ENCODE measurements around the gene OSBPL6.

The OSBPL6 gene

GRCh38 chr2:178374865-178375264 is 180.6 kb downstream of the OSBPL6 start:
- H3K27ac ChIP-seq (ENCODE audit: low read depth, low read length): no peak overlapping the region

GRCh38 chr2:178377046-178377445 is 182.7 kb downstream of the OSBPL6 start:
- Histone ChIP-seq H3K4me3 (ENCODE audit: low read depth, low read length) (no peak overlapping the region), H3K4me1 (ENCODE audit: control insufficient read depth, insufficient read depth, low read length, unreplicated experiment) (no peaks in the 10 kb centered on the region), H2AFZ (ENCODE audit: low read length, unreplicated experiment) (no peak overlapping the region)

More at GRCh38 chr2:178374865-178375264, 180.6 kb downstream of the OSBPL6 start:
- no peaks in the 10 kb centered on the region for H3K4me1 ChIP-seq (ENCODE audit: control insufficient read depth, insufficient read depth, low read length, unreplicated experiment)
- H3K36me3 ChIP-seq (ENCODE audit: insufficient read depth, low read length): no peaks in the 10 kb centered on the region
- H3K79me2 ChIP-seq (ENCODE audit: control insufficient read depth, insufficient read depth, low read length, unreplicated experiment): no peaks in the 10 kb centered on the region
- H3K27me3 ChIP-seq (ENCODE audit: insufficient read depth, low read length): no peaks in the 10 kb centered on the region
- no peak overlapping the region for H3K4me3 ChIP-seq (ENCODE audit: low read depth, low read length)
- no peak overlapping the region for H2AFZ ChIP-seq (ENCODE audit: low read length, unreplicated experiment)

GRCh38 chr2:178379162-178380004 is 185.1 kb downstream of the OSBPL6 start:
- Histone ChIP-seq H3K79me2 (ENCODE audit: control insufficient read depth, insufficient read depth, low read length, unreplicated experiment) (no peaks in the 10 kb centered on the region), H3K4me3 (ENCODE audit: low read depth, low read length) (no peak overlapping the region), H3K36me3 (ENCODE audit: insufficient read depth, low read length) (no peaks in the 10 kb centered on the region), H2AFZ (ENCODE audit: low read length, unreplicated experiment) (no peak overlapping the region), H3K4me1 (ENCODE audit: control insufficient read depth, insufficient read depth, low read length, unreplicated experiment) (no peaks in the 10 kb centered on the region), H3K27ac (ENCODE audit: low read depth, low read length) (no peak overlapping the region), H3K27me3 (ENCODE audit: insufficient read depth, low read length) (no peaks in the 10 kb centered on the region)

More at GRCh38 chr2:178377046-178377445, 182.7 kb downstream of the OSBPL6 start:
- H3K36me3 ChIP-seq (ENCODE audit: insufficient read depth, low read length): no peaks in the 10 kb centered on the region
- no peak overlapping the region for H3K27ac ChIP-seq (ENCODE audit: low read depth, low read length)
- H3K79me2 ChIP-seq (ENCODE audit: control insufficient read depth, insufficient read depth, low read length, unreplicated experiment): no peaks in the 10 kb centered on the region
- H3K27me3 ChIP-seq (ENCODE audit: insufficient read depth, low read length): no peaks in the 10 kb centered on the region

GRCh38 chr2:178380763-178381162 is 186.5 kb downstream of the OSBPL6 start:
- H3K4me3 ChIP-seq (ENCODE audit: low read depth, low read length): no peak overlapping the region
- H3K79me2 ChIP-seq (ENCODE audit: control insufficient read depth, insufficient read depth, low read length, unreplicated experiment): no peaks in the 10 kb centered on the region
- no peak overlapping the region for H2AFZ ChIP-seq (ENCODE audit: low read length, unreplicated experiment)
- H3K4me1 ChIP-seq (ENCODE audit: control insufficient read depth, insufficient read depth, low read length, unreplicated experiment): no peaks in the 10 kb centered on the region
- no peaks in the 10 kb centered on the region for H3K27me3 ChIP-seq (ENCODE audit: insufficient read depth, low read length)
- H3K27ac ChIP-seq (ENCODE audit: low read depth, low read length): no peak overlapping the region
- no peaks in the 10 kb centered on the region for H3K36me3 ChIP-seq (ENCODE audit: insufficient read depth, low read length)

GRCh38 chr2:178383718-178384117 is 189.4 kb downstream of the OSBPL6 start:
- H2AFZ ChIP-seq (ENCODE audit: low read length, unreplicated experiment): no peak overlapping the region
- H3K79me2 ChIP-seq (ENCODE audit: control insufficient read depth, insufficient read depth, low read length, unreplicated experiment): no peaks in the 10 kb centered on the region
- no peaks in the 10 kb centered on the region for H3K27me3 ChIP-seq (ENCODE audit: insufficient read depth, low read length)
- no peak overlapping the region for H3K4me3 ChIP-seq (ENCODE audit: low read depth, low read length)
- no peaks in the 10 kb centered on the region for H3K36me3 ChIP-seq (ENCODE audit: insufficient read depth, low read length)
- H3K4me1 ChIP-seq (ENCODE audit: control insufficient read depth, insufficient read depth, low read length, unreplicated experiment): peaks cover 4% of the 10 kb centered on the region
- H3K27ac ChIP-seq (ENCODE audit: low read depth, low read length): no peak overlapping the region

- Histone ChIP-seq H3K4me1 (ENCODE audit: control insufficient read depth, insufficient read depth, low read length, unreplicated experiment) (peaks cover 4% of the 10 kb centered on the region), H3K27me3 (ENCODE audit: insufficient read depth, low read length) (no peaks in the 10 kb centered on the region), H3K27ac (ENCODE audit: low read depth, low read length) (no peak overlapping the region), H2AFZ (ENCODE audit: low read length, unreplicated experiment) (no peak overlapping the region), H3K36me3 (ENCODE audit: insufficient read depth, low read length) (peaks cover 3% of the 10 kb centered on the region; the same call in 1 of the 2 replicates), H3K79me2 (ENCODE audit: control insufficient read depth, insufficient read depth, low read length, unreplicated experiment) (no peaks in the 10 kb centered on the region), H3K4me3 (ENCODE audit: low read depth, low read length) (no peak overlapping the region)
These were observed 191.4 kb downstream of the OSBPL6 start for GRCh38 chr2:178385595-178386148.

GRCh38 chr2:178386986-178387597 is 192.8 kb downstream of the OSBPL6 start:
- no peaks in the 10 kb centered on the region for H3K79me2 ChIP-seq (ENCODE audit: control insufficient read depth, insufficient read depth, low read length, unreplicated experiment)
- peaks cover 3% of the 10 kb centered on the region; the same call in 1 of the 2 replicates for H3K36me3 ChIP-seq (ENCODE audit: insufficient read depth, low read length)
- H2AFZ ChIP-seq (ENCODE audit: low read length, unreplicated experiment): peak overlapping the region; percentile 65
- no peak overlapping the region for H3K27ac ChIP-seq (ENCODE audit: low read depth, low read length)
- no peaks in the 10 kb centered on the region for H3K27me3 ChIP-seq (ENCODE audit: insufficient read depth, low read length)
- no peak overlapping the region for H3K4me3 ChIP-seq (ENCODE audit: low read depth, low read length)
- H3K4me1 ChIP-seq (ENCODE audit: control insufficient read depth, insufficient read depth, low read length, unreplicated experiment): peaks cover 4% of the 10 kb centered on the region

GRCh38 chr2:178388287-178388686 is 194.0 kb downstream of the OSBPL6 start:
- Histone ChIP-seq H3K27me3 (ENCODE audit: insufficient read depth, low read length) (no peaks in the 10 kb centered on the region), H3K27ac (ENCODE audit: low read depth, low read length) (no peak overlapping the region), H3K36me3 (ENCODE audit: insufficient read depth, low read length) (peaks cover 3% of the 10 kb centered on the region; the same call in 1 of the 2 replicates), H3K79me2 (ENCODE audit: control insufficient read depth, insufficient read depth, low read length, unreplicated experiment) (no peaks in the 10 kb centered on the region), H2AFZ (ENCODE audit: low read length, unreplicated experiment) (no peak overlapping the region), H3K4me1 (ENCODE audit: control insufficient read depth, insufficient read depth, low read length, unreplicated experiment) (peaks cover 4% of the 10 kb centered on the region), H3K4me3 (ENCODE audit: low read depth, low read length) (no peak overlapping the region)

- Histone ChIP-seq H3K4me1 (ENCODE audit: control insufficient read depth, insufficient read depth, low read length, unreplicated experiment) (peaks cover 4% of the 10 kb centered on the region), H3K4me3 (ENCODE audit: low read depth, low read length) (no peak overlapping the region), H2AFZ (ENCODE audit: low read length, unreplicated experiment) (no peak overlapping the region), H3K27me3 (ENCODE audit: insufficient read depth, low read length) (no peaks in the 10 kb centered on the region), H3K79me2 (ENCODE audit: control insufficient read depth, insufficient read depth, low read length, unreplicated experiment) (no peaks in the 10 kb centered on the region), H3K36me3 (ENCODE audit: insufficient read depth, low read length) (peaks cover 3% of the 10 kb centered on the region; the same call in 1 of the 2 replicates), H3K27ac (ENCODE audit: low read depth, low read length) (no peak overlapping the region)
These were observed 197.4 kb downstream of the OSBPL6 start for GRCh38 chr2:178391701-178392100.

- no peaks in the 10 kb centered on the region for H3K27me3 ChIP-seq (ENCODE audit: insufficient read depth, low read length)
- H3K4me3 ChIP-seq (ENCODE audit: low read depth, low read length): no peak overlapping the region
- no peaks in the 10 kb centered on the region for H3K79me2 ChIP-seq (ENCODE audit: control insufficient read depth, insufficient read depth, low read length, unreplicated experiment)
- H3K27ac ChIP-seq (ENCODE audit: low read depth, low read length): no peak overlapping the region
- H3K4me1 ChIP-seq (ENCODE audit: control insufficient read depth, insufficient read depth, low read length, unreplicated experiment): peaks cover under 1% of the 10 kb centered on the region
- peaks cover 3% of the 10 kb centered on the region; the same call in 1 of the 2 replicates for H3K36me3 ChIP-seq (ENCODE audit: insufficient read depth, low read length)
- H2AFZ ChIP-seq (ENCODE audit: low read length, unreplicated experiment): no peak overlapping the region
These were observed 197.9 kb downstream of the OSBPL6 start for GRCh38 chr2:178392215-178392614.

Data from ACC112 (cell line).